HG02943 (cell line): Measurements from ENCODE around the gene TMPRSS4.
A peak's percentile ranks its signal among the peaks of the same experiment; 100 is the strongest.

Experiments
- ATAC-seq: cut with Tn5 transposase; IDR thresholded peaks from one replicate; pipeline ENCODE4 v1.9.1; 2021; ENCODE audit warnings: mild to moderate bottlenecking, low read depth, moderate library complexity; ENCODE audit not compliant: unreplicated experiment

TMPRSS4 gene

DNA sequence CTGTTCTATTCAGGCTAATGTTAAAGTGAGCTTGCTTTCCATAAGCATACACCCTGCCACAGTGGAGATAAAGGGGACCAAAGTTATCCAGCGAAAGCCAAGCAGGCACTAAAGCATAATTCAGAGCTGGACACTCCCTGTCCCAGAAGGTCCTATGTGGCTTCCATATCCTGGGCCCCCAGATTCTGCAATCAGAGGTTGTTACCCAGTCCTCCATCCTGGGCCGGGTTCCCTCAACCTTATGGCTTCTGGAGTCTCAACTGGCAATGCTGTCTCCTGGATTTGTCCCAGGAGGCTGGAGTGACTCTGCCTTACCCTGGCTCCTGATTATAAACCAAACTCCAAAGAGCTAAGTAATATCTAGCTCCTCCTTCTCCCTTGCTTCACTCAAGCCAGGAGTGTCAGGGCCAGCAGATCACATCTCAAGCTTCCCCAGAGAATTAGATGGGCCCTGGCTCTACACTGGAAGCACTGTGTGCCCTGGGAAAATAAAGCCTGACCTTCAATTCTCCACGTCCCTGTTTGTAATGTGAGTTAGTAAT lies 23.9 kb downstream of the TMPRSS4 start:
- no peak for ATAC-seq

DNA sequence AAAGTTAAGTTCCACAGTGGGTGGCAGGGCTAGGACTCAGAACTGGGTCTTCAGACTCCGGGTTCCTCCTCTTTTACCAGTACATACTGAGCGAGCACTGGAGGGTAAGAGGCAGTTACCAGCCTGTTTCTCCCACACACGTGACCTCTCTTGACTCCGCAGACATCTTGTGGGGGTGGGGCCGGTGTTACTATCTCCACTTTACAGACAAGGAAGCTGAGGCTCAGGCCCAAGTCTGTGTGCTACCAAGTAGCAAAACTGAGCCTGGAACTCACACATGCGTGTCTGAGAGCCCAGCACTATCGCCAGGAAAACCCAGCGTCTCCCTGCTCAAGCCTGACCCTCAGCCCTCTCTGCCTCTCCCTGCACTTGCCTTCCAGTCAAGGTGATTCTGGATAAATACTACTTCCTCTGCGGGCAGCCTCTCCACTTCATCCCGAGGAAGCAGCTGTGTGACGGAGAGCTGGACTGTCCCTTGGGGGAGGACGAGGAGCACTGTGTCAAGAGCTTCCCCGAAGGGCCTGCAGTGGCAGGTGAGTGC lies 25.9 kb downstream of the TMPRSS4 start:
- no peak for ATAC-seq

DNA sequence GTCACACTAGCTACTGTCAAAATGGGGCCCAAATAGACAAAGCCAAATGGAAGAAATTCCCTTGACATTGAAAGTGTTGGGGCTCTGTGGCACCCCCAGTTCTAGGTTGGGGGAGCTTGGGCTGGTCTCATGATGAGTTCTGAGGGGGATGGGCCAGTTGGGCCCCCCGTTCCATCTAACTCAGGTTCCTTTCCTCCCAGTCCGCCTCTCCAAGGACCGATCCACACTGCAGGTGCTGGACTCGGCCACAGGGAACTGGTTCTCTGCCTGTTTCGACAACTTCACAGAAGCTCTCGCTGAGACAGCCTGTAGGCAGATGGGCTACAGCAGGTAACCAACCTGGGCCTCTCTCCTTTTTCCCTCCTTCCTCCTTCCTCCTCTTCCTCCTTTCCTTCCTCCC lies 27.6 kb downstream of the TMPRSS4 start:
- no peak for ATAC-seq

DNA sequence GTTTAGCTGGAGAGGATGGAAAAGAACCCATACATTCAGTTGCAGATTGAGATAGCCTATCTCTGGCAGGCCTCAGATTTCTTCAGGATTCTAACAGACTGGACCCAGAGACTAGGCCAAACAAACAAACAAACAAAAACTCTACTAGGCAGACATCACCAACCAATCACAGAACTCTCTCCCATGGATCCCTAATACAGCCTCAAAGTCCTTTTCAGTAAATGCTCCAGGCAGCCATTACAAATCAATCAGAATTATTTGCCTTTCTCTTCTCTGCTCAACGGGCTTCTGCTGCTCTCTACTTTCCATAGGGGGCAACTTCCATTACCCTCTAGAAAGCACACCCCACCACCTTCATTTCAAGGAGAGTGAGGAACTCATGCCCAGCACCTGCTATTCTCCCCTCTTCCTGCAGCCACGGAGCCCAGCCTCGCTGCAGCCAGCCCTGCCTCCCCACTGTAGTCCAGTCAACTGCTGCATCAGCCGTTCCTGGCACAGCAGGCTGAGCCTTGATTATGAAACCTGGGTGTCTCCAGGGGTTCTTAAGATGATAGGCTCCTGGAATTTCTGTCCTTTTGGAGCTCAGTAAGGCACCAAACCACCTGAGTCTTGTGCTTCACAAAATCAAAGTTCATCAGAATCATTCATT lies 28.9 kb downstream of the TMPRSS4 start:
- ATAC-seq: no peak

DNA sequence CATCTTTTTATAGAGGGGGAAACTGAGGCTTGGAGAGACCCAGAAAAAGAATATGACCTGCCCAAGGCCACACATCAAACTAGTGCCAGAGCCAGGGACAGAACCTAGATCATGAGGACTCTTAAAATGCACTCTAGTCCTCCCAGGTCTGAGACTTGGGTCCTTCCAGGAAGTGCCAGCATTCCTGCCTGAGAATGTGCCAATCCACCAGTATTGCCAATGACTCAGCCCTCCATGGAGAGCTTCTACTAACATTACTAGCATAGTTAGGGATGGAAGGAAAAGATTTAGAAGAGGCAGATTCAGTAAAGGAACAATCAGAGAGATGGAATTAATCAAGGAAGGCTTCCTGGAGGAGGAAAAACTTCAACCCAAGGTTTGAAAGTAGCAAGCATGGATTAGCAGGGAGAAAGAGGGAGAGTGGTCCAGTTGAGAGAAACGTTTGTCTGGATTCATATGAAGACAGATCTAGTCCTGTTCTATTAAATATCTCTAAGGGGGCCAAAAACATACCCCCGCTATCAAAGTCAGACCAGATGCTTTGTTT lies 30.0 kb downstream of the TMPRSS4 start:
- ATAC-seq: no peak

DNA sequence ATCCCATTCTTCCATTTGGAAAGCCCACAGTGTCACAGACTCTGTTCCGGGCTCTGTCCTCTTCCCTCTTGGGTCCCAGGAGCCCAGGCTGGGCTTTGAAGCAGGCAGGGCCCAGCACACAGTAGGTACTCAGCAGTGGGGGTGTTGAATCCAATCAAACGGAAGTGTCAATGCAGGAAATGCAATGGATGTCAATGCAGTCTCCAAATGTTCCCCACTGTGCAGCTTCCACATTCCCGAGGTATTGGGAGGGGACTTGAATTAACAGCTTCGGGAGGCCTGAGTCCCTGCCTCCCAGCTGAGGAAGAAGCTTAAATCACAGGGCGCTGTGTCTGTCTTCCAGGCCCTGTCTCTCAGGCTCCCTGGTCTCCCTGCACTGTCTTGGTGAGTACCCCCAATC lies 31.6 kb downstream of the TMPRSS4 start:
- ATAC-seq: no peak

DNA sequence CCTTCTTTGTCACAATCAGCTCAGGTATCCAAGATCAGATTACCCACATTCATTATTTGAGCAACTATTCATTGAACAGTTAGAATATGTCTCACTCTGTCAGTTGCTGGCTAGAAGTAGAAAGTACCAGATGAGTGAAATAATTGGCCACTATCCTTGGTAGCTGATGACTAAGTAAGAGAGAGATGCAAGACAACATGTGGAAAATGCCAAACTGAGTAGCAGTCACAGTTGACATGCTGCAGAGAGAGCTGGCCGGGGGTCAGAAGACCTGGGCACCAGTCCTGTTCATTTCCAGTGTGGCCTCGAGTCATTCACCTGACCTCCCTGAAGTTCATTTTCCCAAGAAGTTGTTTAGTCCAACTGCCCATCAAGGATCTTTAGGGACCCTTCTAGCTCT lies 32.4 kb downstream of the TMPRSS4 start:
- no peak for ATAC-seq

DNA sequence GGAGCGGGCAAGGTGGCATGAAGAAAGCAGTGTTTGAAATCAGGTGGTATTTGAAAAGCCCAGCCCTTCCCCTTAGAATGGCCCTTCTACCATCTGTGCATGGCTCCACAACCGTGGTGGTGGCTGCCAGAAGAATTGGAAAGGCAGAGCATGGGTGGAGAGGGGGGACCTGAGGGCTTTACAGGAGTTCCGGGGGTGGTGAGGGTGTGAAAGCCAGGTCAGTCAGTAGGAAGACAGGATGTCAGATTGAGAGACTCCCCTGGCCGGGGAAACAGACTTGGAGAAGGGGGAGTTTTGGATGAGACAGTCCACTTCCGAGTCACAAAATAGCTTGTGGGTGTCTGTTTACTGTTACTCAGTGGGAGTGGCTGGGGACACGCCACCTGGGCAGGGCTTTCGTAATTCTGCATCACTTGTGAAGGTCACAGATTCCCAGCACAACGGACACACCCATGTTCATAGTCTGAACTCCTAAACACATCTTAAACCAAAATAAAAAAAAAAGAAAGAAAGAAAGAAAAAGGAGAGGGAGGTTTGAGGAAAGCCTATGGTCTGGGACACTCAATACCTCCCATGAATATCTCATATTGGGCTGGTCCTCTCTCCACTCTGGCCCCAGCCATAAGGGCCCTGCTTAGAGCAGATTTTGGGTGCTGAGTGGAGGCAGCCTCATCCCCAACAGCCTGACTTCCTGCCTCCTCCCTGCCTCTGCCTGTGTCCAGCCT lies 34.3 kb downstream of the TMPRSS4 start:
- ATAC-seq: no peak

DNA sequence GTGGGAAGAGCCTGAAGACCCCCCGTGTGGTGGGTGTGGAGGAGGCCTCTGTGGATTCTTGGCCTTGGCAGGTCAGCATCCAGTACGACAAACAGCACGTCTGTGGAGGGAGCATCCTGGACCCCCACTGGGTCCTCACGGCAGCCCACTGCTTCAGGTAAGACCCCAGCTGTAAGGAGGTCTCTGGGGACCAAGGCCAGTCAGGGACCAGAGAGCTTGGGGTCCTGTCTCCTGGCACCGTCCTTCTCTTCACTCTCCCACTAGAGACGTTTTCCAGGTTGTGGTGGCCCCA lies 34.8 kb downstream of the TMPRSS4 start:
- no peak for ATAC-seq

DNA sequence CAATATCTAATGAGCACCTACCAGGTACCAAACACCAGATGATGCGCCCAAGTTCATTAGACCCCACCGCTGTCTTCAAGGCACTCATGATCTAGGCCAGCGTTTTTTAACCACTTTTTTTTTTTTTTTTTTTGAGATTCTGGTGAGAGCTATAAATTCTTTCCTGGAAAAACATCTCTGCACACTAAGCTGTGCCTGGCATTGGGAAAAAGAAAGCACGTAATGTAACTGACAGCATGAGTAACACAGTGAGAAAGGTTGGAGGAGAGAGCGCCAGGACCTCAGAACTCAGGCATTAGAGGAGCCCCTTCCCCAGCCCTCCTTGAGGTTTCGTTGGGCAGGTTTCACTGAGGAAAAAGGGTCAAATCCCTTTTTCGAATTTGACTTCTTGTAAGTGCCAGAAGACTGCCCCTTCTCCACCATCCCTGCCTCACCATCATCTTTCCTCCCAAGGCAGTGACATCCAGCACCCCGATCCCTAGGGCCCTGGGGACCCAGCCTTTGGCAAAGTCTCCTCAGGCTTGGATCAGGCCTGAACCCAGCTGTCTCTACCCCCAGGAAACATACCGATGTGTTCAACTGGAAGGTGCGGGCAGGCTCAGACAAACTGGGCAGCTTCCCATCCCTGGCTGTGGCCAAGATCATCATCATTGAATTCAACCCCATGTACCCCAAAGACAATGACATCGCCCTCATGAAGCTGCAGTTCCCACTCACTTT lies 36.0 kb downstream of the TMPRSS4 start:
- ATAC-seq: no peak

DNA sequence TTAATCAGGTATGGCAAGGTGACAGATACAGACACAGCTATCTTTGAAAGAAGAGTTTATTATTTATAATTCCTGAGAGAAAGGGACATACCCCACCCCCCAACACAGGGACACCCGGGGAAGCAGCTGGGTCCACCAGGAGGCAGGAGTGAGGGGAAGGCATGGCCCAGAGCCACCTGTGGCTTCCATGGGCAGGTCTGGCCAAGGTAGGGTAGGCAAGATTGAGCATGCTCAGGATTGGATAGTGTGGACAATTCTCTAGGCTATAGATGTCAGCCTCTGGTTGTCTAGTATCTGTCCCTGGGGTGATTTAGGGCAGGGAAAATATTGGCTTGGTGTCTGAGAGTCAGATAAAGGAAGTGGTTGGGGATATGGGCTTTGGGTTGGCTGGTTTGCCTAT lies 37.4 kb downstream of the TMPRSS4 start:
- no peak for ATAC-seq

DNA sequence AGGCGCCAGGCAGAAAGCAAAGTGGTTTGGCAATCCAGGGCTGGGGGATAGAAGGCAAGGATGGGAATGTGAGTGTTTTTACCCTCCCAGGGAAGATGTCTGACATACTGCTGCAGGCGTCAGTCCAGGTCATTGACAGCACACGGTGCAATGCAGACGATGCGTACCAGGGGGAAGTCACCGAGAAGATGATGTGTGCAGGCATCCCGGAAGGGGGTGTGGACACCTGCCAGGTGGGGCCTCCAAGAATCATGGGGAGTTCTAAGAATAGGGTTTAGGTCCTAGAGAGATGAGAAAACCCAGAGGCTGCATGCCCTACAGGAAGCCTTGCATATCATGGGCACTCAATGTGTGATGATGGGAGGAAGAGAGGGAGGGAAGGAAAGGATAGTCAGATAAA lies 38.2 kb downstream of the TMPRSS4 start:
- ATAC-seq: no peak

DNA sequence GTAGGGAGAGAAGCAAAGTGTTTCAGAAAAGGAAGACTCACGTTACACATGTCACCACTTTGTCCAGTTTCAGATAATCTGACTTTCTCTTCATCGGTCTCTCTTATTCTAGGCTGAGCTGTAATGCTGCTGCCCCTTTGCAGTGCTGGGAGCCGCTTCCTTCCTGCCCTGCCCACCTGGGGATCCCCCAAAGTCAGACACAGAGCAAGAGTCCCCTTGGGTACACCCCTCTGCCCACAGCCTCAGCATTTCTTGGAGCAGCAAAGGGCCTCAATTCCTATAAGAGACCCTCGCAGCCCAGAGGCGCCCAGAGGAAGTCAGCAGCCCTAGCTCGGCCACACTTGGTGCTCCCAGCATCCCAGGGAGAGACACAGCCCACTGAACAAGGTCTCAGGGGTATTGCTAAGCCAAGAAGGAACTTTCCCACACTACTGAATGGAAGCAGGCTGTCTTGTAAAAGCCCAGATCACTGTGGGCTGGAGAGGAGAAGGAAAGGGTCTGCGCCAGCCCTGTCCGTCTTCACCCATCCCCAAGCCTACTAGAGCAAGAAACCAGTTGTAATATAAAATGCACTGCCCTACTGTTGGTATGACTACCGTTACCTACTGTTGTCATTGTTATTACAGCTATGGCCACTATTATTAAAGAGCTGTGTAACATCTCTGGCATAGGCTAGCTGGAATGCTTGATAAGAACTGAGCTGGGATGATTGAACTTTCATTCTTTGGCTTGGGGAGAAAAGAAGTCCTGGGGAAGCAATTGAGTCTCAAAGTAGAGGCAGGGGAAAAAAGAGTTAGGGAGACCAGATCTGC lies 41.1 kb downstream of the TMPRSS4 start:
- ATAC-seq: peak; percentile 71

DNA sequence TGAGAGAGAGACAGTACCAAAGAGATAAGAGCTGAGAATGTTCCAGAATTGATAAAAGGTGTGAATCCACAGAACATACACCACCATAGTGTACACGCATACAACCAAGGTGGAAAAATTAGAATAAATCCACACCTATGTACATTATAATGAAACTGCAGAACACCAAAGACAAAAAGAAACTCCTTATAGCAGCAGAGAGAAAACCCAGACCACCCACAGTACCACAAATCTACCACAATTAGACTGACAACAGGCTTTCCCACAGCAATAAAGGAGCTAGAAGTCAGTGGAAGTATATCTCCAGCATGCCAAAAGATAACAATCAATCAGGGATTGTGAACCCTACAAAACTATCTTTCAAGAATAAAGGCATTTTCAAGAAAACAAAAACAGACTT lies 43.9 kb downstream of the TMPRSS4 start:
- ATAC-seq: no peak

DNA sequence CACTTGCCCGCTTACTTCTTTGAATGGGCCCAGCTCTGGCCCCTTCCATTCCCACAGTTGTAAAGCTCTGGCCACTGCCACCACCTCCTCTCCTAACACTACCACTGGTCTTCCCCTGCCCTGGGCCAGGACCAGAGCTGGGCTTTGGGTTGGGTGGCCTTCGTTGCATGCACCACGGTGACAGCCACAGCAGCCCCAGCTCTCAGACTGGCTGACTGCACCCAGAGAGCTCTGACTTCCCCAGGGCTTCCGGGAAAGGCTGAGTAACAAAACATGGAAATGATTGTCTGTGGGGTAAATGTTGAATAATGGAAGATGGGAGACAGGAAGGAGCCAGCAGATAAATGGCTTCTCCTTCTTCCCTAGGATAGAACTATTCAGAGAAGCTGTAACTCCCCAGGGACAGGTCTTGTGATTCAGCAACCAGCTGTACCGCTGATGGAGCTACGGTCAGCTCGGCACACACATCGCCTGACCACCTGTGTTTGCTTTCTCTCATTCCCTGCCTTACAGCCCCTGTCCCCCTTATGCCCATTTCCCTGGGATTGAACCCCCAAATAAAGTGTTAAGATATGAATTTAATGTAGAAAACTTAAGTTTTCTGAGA lies 48.2 kb downstream of the TMPRSS4 start:
- ATAC-seq: no peak

DNA sequence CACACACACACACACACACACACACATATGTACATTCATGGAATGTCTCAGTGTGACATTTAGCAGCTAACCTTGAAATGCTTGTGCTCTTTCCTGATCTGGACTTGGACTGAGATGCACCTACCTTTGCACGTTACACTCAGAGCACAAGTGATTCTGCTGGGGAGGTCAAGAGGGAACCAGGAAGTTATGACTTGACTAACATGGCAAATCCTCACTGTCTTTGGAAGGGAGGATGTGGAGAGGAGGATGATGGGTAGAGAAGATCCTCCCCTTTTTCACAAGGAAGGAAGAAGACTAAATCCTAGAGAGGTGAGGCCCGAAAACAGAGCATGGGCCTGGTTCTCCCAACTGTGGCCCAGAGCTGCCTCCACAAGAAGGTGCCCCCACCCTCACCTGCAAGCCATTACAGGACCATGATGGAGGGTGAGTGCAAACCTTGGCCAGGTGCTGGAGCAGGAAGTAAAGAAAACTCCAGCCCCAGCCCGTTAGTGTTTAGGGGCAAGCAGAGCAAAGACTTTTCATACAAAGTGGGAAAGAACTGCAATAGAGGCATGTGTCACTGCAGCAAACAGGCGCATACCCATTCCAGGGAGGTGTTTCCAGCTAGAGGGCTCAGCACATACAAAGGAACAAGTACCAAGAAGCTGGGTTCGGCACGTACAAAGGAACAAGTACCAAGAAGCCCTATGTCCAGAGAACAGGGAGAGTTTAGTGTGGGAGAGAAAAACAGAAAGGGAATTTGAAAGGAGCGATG lies 49.4 kb downstream of the TMPRSS4 start:
- no peak for ATAC-seq

DNA sequence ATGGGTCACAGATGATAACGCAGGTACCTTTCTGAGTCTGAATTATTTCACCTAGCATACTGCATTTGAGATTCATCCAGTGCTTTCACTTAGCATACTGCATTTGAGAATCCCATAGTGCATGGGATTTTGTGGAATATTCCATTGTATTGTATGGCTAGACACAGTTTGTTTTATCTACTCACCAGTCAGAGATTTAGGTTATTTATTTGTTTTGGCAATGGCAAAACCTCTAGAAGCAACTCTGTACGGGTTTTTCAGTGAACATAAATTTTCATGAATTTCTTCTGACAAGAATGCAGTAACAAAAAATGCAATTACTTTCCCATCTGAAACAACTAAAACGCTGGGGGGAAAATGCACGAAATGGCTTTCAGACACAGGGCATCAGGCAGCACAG lies 51.4 kb downstream of the TMPRSS4 start:
- ATAC-seq: no peak

DNA sequence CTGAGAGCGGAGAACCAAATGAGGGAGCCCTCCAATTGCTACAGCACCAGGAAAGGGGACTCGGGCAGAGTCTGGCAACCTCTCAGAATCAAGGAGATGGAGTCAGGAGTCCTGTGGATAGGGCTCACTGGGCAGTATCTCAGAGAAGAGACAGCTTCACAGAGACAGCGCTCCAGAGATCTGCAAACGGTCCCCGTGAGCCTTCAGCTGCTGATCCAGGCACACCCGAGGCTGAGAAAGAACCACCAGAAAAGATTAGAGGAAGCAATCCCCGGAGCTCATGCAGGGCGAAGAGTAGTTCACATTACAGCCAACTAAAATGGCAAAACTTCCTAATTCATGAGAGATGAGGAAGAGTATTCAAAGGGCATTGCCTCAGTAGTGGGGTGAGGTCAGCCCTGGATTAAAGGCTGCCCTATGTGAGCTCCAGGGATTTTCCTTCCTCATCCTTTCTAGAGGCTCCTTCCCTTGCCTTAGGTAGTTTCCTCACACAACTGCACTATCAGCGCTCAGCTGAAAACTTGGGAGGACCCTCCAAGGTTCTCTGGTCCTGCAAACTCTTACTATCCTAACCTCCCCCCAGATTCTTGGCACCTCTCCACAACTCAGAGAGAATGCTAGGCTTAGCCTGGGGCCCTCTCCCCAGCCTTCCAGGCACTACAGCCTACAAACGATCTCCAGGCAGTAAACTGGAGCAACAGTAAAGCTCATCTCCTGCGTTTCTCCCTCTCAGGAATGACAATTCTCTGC lies 52.0 kb downstream of the TMPRSS4 start:
- ATAC-seq: no peak
